Fibroblast of gingiva (primary cell): ENCODE measurements around the gene OXCT2.
"Not testable (repeated sequence)": the region's sequence is repeated elsewhere in the genome, so short reads cannot be mapped to it uniquely, and the experiment has no call there.

ENCODE experiments used
- DNase-seq: peaks from one replicate; pipeline ENCODE4 v3.0.0-alpha.2; 2011; ENCODE audit warnings: low read depth

The OXCT2 gene

GRCh38 chr1:39787468-39787867, 16.3 kb upstream of the OXCT2 start:
- no peak for DNase-seq

GRCh38 chr1:39787108-39787375, 15.9 kb upstream of the OXCT2 start:
- not testable (repeated sequence) for DNase-seq

GRCh38 chr1:39786303-39787107, 15.4 kb upstream of the OXCT2 start:
- not testable (repeated sequence) for DNase-seq

- not testable (repeated sequence) for DNase-seq
Observed at GRCh38 chr1:39782685-39783084, 11.5 kb upstream of the OXCT2 start.

- no peak for DNase-seq
Observed at GRCh38 chr1:39782103-39782502, 11.0 kb upstream of the OXCT2 start.

GRCh38 chr1:39781349-39781715, 10.2 kb upstream of the OXCT2 start:
- no peak for DNase-seq

- no peak for DNase-seq
Observed at GRCh38 chr1:39779821-39780220, 8.7 kb upstream of the OXCT2 start.

- DNase-seq: no peak
Observed at GRCh38 chr1:39779137-39779536, 8.0 kb upstream of the OXCT2 start.

GRCh38 chr1:39778463-39779099, 7.4 kb upstream of the OXCT2 start:
- not testable (repeated sequence) for DNase-seq

- DNase-seq: not testable (repeated sequence)
Observed at GRCh38 chr1:39777896-39778295, 6.7 kb upstream of the OXCT2 start.

GRCh38 chr1:39777306-39777705, 6.2 kb upstream of the OXCT2 start:
- DNase-seq: no peak

- no peak for DNase-seq
Observed at GRCh38 chr1:39776886-39777285, 5.7 kb upstream of the OXCT2 start.

GRCh38 chr1:39776400-39776713, 5.2 kb upstream of the OXCT2 start:
- no peak for DNase-seq

GRCh38 chr1:39775676-39776399, 4.7 kb upstream of the OXCT2 start:
- not testable (repeated sequence) for DNase-seq

GRCh38 chr1:39775141-39775540, 4.0 kb upstream of the OXCT2 start:
- not testable (repeated sequence) for DNase-seq

- DNase-seq: not testable (repeated sequence)
Observed at GRCh38 chr1:39773369-39773979, 2.3 kb upstream of the OXCT2 start.

GRCh38 chr1:39770100-39771021, 787 bp downstream of the OXCT2 start:
- peak; percentile 13 for DNase-seq

GRCh38 chr1:39769502-39769901, 1.6 kb downstream of the OXCT2 start:
- DNase-seq: not testable (repeated sequence)

- DNase-seq: not testable (repeated sequence)
Observed at GRCh38 chr1:39766466-39766865, 4.7 kb downstream of the OXCT2 start.

- DNase-seq: not testable (repeated sequence)
Observed at GRCh38 chr1:39764512-39764911, 6.6 kb downstream of the OXCT2 start.

GRCh38 chr1:39763619-39764374, 7.4 kb downstream of the OXCT2 start:
- not testable (repeated sequence) for DNase-seq
